SK-N-MC (cell line): Measurements from ENCODE around the gene MMD2.

ENCODE experiments used
- EZH2 ChIP-seq: fragments of 200-600 bp; sonication (generic); IDR thresholded peaks from one replicate; pipeline ENCODE4 v1.6.1; 2017; ENCODE audit warnings: antibody characterized with exemption
- FOXP2 ChIP-seq: optimal IDR thresholded peaks from 2 replicates; pipeline ENCODE3; 2011; ENCODE audit warnings: mild to moderate bottlenecking, moderate library complexity; ENCODE audit not compliant: insufficient read depth; ENCODE audit errors: extremely low read length, control extremely low read depth
- POLR2AphosphoS5 ChIP-seq: IDR thresholded peaks from 2 replicates; pipeline ENCODE4 v1.6.1; 2012; ENCODE audit warnings: mild to moderate bottlenecking, low read depth, low read length, borderline replicate concordance

DNA sequence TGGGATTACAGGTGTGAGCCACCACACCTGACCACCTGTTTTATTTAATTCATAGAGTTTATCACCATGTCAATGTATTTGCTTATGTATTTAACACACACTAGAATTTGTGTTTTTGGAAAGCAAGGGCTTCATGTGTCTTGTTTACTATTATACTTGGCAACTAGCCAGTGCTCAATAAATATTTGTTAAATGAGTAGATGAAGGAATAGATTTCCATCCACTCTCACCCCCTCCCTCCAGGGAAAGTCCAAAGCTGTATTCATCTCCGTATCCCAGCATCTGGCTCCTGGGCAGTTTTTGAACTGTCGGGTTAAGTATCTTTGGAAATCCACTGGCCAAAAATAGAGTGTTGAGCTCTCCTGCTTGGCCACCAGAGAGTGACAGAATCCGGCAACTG, 70.8 kb downstream of the MMD2 start:
- no peak for TF ChIP-seq POLR2AphosphoS5
- TF ChIP-seq EZH2, result no peak
- TF ChIP-seq FOXP2, result no peak
